Prostate gland (tissue), 2 donors: Measurements from ENCODE around the gene TMEM50B. TPM values are rescaled to one million over a fixed set of nuclear protein-coding genes. Genes with fewer than 3 reads are reported as not detected.
"Not testable (repeated sequence)": the region's sequence is repeated elsewhere in the genome, so short reads cannot be mapped to it uniquely, and the experiment has no call there.

Experiments
- DNase-seq: peaks from one replicate; pipeline ENCODE4 v3.0.0-alpha.2; 2019; ENCODE audit warnings: low spot score
- H3K27ac ChIP-seq, 2 donors: fragments of 200-600 bp; sonication (generic); 2 replicates each; pipeline ENCODE4 v1.5.1; 2017 to 2019
- H3K27me3 ChIP-seq: fragments of 200-600 bp; sonication (generic); replicated peaks from 2 replicates; pipeline ENCODE4 v1.5.1; 2019; ENCODE audit not compliant: insufficient read depth
- H3K36me3 ChIP-seq, 2 donors: fragments of 200-600 bp; sonication (generic); 1 replicate in 1 of 2; 2 replicates in 1 of 2; pipeline versions ENCODE4 v1.5.1 to v1.8.1; 2017 to 2019
- H3K4me1 ChIP-seq: fragments of 200-600 bp; sonication (generic); replicated peaks from 2 replicates; pipeline ENCODE4 v1.5.1; 2019
- H3K4me3 ChIP-seq, 2 donors: fragments of 200-600 bp; sonication (generic); 2 replicates each; pipeline ENCODE4 v1.5.1; 2017 to 2019
- H3K9me3 ChIP-seq: fragments of 200-600 bp; sonication (generic); 2 replicates; pipeline ENCODE4 v1.5.1; 2017
- POLR2A ChIP-seq: fragments of 450-650 bp; IDR thresholded peaks from one replicate; pipeline ENCODE4 v1.6.1; 2016; ENCODE audit warnings: antibody characterized with exemption, mild to moderate bottlenecking
- POLR2AphosphoS5 ChIP-seq: sonication (generic); formaldehyde crosslinking; IDR thresholded peaks from one replicate; pipeline ENCODE4 v1.6.1; 2017; ENCODE audit warnings: antibody characterized with exemption
- WGBS: methylation state at CpG from one replicate; pipeline ENCODE4 v1.1.5; 2018; 5-methylcytosine and 5-hydroxymethylcytosine counted together
- intact Hi-C: fragments of 100-400 bp; cut with DNase I; formaldehyde crosslinking; loops from one replicate; pipeline ENCODE4 v1.14.2; 2022
- total RNA-seq, 2 donors: library from RNA; depleted of rRNA; stranded (reverse); fragments of >200 nt; gene quantifications; one replicate each; pipeline ENCODE4 v1.1.0, GENCODE V29; 2016
- TF ChIP-seq, protein P1 (sequence below), 4 experiments: fragments of 200-600 bp in 2 of 4; fragments of 450-650 bp in 2 of 4; sonication (generic) in 2 of 4; IDR thresholded peaks; 1 replicate in 3 of 4; 2 replicates in 1 of 4; pipeline ENCODE4 v1.5.1; 2016 to 2019; ENCODE audit warnings: antibody characterized with exemption in 4 of 4, mild to moderate bottlenecking in 2 of 4, moderate library complexity in 2 of 4

Gene TMEM50B
- total RNA-seq, 2 donors from 2014 or later = 65.9 to 67.4 TPM

- DNase-seq = no peak
- no peaks in the 10 kb centered on the region for H3K36me3 ChIP-seq
- no peaks in the 10 kb centered on the region for H3K9me3 ChIP-seq
- H3K4me1 ChIP-seq = no peaks in the 10 kb centered on the region
- WGBS = 39% methylated on average over 9 of the region's 9 CpGs
- H3K4me3 ChIP-seq = no peak overlapping the region
- intact Hi-C loops = no loop called here
- TF ChIP-seq POLR2AphosphoS5 (no peak), POLR2A (no peak)
- TF ChIP-seq, protein P1, sequence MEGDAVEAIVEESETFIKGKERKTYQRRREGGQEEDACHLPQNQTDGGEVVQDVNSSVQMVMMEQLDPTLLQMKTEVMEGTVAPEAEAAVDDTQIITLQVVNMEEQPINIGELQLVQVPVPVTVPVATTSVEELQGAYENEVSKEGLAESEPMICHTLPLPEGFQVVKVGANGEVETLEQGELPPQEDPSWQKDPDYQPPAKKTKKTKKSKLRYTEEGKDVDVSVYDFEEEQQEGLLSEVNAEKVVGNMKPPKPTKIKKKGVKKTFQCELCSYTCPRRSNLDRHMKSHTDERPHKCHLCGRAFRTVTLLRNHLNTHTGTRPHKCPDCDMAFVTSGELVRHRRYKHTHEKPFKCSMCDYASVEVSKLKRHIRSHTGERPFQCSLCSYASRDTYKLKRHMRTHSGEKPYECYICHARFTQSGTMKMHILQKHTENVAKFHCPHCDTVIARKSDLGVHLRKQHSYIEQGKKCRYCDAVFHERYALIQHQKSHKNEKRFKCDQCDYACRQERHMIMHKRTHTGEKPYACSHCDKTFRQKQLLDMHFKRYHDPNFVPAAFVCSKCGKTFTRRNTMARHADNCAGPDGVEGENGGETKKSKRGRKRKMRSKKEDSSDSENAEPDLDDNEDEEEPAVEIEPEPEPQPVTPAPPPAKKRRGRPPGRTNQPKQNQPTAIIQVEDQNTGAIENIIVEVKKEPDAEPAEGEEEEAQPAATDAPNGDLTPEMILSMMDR (IDR thresholded peaks at IDR 0.05) = no peak
- H3K27me3 ChIP-seq = no peaks in the 10 kb centered on the region
- H3K27ac ChIP-seq = peak overlapping the region in 1 of 2 donors; percentile 37
Measured at GRCh38 chr21:33412832-33413519, 66.8 kb downstream of the TMEM50B start.

- H3K9me3 ChIP-seq, H3K27me3 ChIP-seq, H3K4me1 ChIP-seq, H3K36me3 ChIP-seq, DNase-seq, H3K4me3 ChIP-seq, intact Hi-C loops: not testable (repeated sequence)
- H3K27ac ChIP-seq = peak overlapping the region in 1 of 2 donors; percentile 37
- WGBS = 83% methylated on average over 12 of the region's 12 CpGs
Measured at GRCh38 chr21:33412439-33412831, 67.3 kb downstream of the TMEM50B start.

GRCh38 chr21:33411949-33412430 lies 67.8 kb downstream of the TMEM50B start:
- Histone ChIP-seq H3K9me3 (no peaks in the 10 kb centered on the region), H3K4me1 (no peaks in the 10 kb centered on the region), H3K36me3 (no peaks in the 10 kb centered on the region), H3K4me3 (no peak overlapping the region), H3K27me3 (no peaks in the 10 kb centered on the region), H3K27ac (no peak overlapping the region)
- no peak for DNase-seq
- intact Hi-C loops = no loop called here
- WGBS = 59% methylated on average over 8 of the region's 8 CpGs
- no peak for TF ChIP-seq POLR2A
- TF ChIP-seq POLR2AphosphoS5 = no peak
- TF ChIP-seq, protein P1 (IDR thresholded peaks at IDR 0.05) = no peak

DNA sequence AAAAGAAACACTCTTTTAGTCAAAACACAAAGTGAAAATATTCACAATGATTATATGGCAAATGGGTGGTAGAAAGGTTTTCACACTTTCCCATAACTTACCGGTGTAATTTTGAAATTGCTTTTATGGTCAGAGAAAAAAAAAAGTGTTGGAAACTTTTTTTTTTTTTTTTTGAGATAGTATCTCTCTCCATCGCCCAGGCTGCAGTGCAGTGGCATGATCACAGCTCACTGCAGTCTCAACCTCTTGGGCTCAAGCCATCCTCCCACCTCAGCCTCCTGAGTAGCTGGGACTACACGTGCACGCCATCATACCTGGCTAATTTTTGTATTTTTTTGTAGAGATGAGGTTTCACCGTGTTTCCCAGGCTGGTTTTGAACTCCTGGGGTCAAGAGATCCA lies 73.3 kb downstream of the TMEM50B start:
- no peaks in the 10 kb centered on the region for H3K36me3 ChIP-seq
- intact Hi-C loops = no loop called here
- H3K4me1 ChIP-seq = no peaks in the 10 kb centered on the region
- 48% methylated on average over 5 of the region's 5 CpGs for WGBS
- TF ChIP-seq POLR2AphosphoS5 (no peak), POLR2A (no peak)
- TF ChIP-seq, protein P1 (IDR thresholded peaks at IDR 0.05) = no peak
- no peak overlapping the region for H3K4me3 ChIP-seq
- H3K27ac ChIP-seq = no peak overlapping the region
- no peaks in the 10 kb centered on the region for H3K27me3 ChIP-seq
- H3K9me3 ChIP-seq = no peaks in the 10 kb centered on the region
- no peak for DNase-seq

DNA sequence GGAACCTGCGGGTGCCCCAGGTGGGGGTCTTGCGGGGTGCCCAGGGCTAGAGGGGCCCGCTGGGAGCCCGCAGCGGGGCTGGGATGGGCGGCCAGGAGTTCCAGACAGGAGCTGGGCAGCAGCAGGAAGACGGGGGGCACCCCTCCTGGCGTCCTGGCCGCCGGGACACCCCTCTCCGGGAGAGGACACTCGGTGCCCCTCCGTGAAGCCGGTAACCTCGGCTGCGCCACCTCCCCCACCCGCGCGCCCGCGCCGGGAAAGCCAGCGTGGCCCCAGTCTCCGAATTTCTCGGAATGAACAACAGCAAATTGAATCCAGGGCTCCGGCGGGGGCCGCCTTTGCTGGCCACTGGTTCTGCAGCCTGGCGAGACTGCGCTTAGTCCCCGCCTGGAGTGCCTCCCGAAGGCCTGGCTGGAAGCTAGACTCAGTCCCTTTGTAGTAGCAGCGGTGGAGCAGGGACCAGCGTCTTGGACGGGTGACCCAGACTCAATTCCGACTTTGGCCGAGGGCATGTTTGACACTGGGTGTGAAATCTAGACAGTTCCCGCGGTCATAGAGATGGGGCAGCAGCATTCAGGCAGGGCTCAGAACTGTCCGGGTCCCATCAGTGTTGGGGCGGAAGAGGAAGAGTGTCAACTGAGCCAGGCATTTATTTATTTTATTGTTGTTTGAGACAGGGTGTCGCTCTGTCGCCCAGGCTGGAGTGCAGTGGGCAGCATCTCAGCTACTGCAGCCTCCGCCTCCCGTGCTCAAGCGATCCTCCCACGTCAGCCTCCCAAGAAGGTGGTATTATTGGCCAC lies 75.8 kb downstream of the TMEM50B start:
- Histone ChIP-seq H3K9me3 (no peaks in the 10 kb centered on the region), H3K36me3 (no peaks in the 10 kb centered on the region), H3K4me3 (peak overlapping the region; percentile 70 to 77), H3K27me3 (no peaks in the 10 kb centered on the region), H3K27ac (peak overlapping the region; percentile 92 to 95), H3K4me1 (no peaks in the 10 kb centered on the region)
- intact Hi-C loops = no loop called here
- TF ChIP-seq, protein P1 (IDR thresholded peaks at IDR 0.05) = peak in 1 of 4 experiments; percentile 2
- TF ChIP-seq POLR2AphosphoS5 (no peak), POLR2A (peak; percentile 52)
- DNase-seq = peak; percentile 49
- WGBS = 1% methylated on average over 46 of the region's 47 CpGs
